NK-92 (cell line): ENCODE measurements around the gene KCNS3.

Experiments
- DNase-seq: peaks from one replicate; lab custom pipeline; 2025; ENCODE audit not compliant: unreplicated experiment; lab: John Stamatoyannopoulos, UW

The KCNS3 gene

GRCh38 chr2:17877811-17878280 lies 621 bp upstream of the KCNS3 start:
- no peak for DNase-seq

GRCh38 chr2:17879137-17879912 lies 858 bp downstream of the KCNS3 start:
- no peak for DNase-seq

- no peak for DNase-seq
These were observed 1.4 kb downstream of the KCNS3 start for GRCh38 chr2:17879913-17880274.

- DNase-seq, result no peak
These were observed 14.5 kb downstream of the KCNS3 start for GRCh38 chr2:17892770-17893534.

- no peak for DNase-seq
These were observed 15.5 kb downstream of the KCNS3 start for GRCh38 chr2:17894005-17894404.

GRCh38 chr2:17894556-17894955 lies 16.1 kb downstream of the KCNS3 start:
- no peak for DNase-seq

GRCh38 chr2:17899871-17900270 lies 21.4 kb downstream of the KCNS3 start:
- DNase-seq, result no peak

- DNase-seq, result no peak
These were observed 22.8 kb downstream of the KCNS3 start for GRCh38 chr2:17901246-17901645.

- DNase-seq, result no peak
These were observed 32.5 kb downstream of the KCNS3 start for GRCh38 chr2:17910980-17911379.

- no peak for DNase-seq
These were observed 33.2 kb downstream of the KCNS3 start for GRCh38 chr2:17911491-17912260.

GRCh38 chr2:17912266-17912691 lies 33.8 kb downstream of the KCNS3 start:
- no peak for DNase-seq

GRCh38 chr2:17915099-17915498 lies 36.6 kb downstream of the KCNS3 start:
- DNase-seq, result no peak

- no peak for DNase-seq
These were observed 37.5 kb downstream of the KCNS3 start for GRCh38 chr2:17915811-17916518.

- no peak for DNase-seq
These were observed 38.1 kb downstream of the KCNS3 start for GRCh38 chr2:17916584-17916983.

GRCh38 chr2:17918789-17919188 lies 40.3 kb downstream of the KCNS3 start:
- no peak for DNase-seq

GRCh38 chr2:17930773-17931172 lies 52.3 kb downstream of the KCNS3 start:
- no peak for DNase-seq

- DNase-seq, result no peak
These were observed 54.8 kb downstream of the KCNS3 start for GRCh38 chr2:17933256-17933655.

GRCh38 chr2:17934721-17935120 lies 56.3 kb downstream of the KCNS3 start:
- no peak for DNase-seq

- DNase-seq, result no peak
These were observed 56.9 kb downstream of the KCNS3 start for GRCh38 chr2:17935242-17935885.

GRCh38 chr2:17936599-17936998 lies 58.1 kb downstream of the KCNS3 start:
- no peak for DNase-seq
